SK-N-SH (cell line): Measurements from ENCODE around the gene BBC3. TPM values are rescaled to one million over a fixed set of nuclear protein-coding genes. Genes with fewer than 3 reads are reported as not detected.

ENCODE experiments used
- CTCF ChIA-PET: fragments of 300-600, 350-600 bp; formaldehyde crosslinking; extraction: SDS; loops from one replicate; lab custom pipeline; 2021; lab: Yijun Ruan, JAX
- POLR2A ChIA-PET: fragments of 350-600 bp; sonication (Branson Sonifier 250); formaldehyde crosslinking; extraction: SDS; loops from one replicate; lab custom pipeline; 2020; ENCODE audit warnings: antibody characterized with exemption, inconsistent platforms; lab: Yijun Ruan, JAX
- DNase-seq: peaks from one replicate; pipeline ENCODE4 v3.0.0; 2012
- H2AFZ ChIP-seq: fragments of 200-600 bp; sonication (generic); 2 replicates; pipeline ENCODE4 v1.8.1; 2016; ENCODE audit warnings: antibody characterized with exemption, mild to moderate bottlenecking, low read depth
- H3F3A ChIP-seq: fragments of 200-600 bp; sonication (generic); replicated peaks from 2 replicates; pipeline ENCODE3; 2016; ENCODE audit warnings: antibody characterized with exemption, mild to moderate bottlenecking; ENCODE audit not compliant: insufficient read depth
- H3K27ac ChIP-seq, 2 experiments: fragments of 200-500 bp in 1 of 2; fragments of 200-600 bp in 1 of 2; sonication (Bioruptor generic) in 1 of 2; sonication (generic), shearing (Covaris generic) in 1 of 2; 2 replicates each; pipeline versions ENCODE4 v1.5.1 to v1.6.1; 2014 to 2016; ENCODE audit warnings: low read depth in 2 of 2, inconsistent platforms in 1 of 2, low read length in 1 of 2, mild to moderate bottlenecking in 1 of 2, mixed read lengths in 1 of 2
- H3K27me3 ChIP-seq: fragments of 200-600 bp; sonication (generic), shearing (Covaris generic); 2 replicates; pipeline ENCODE4 v1.6.1; 2016; ENCODE audit warnings: mixed run types; ENCODE audit not compliant: insufficient read depth
- H3K36me3 ChIP-seq, 2 experiments: fragments of 200-500 bp in 1 of 2; fragments of 200-600 bp in 1 of 2; sonication (Bioruptor generic) in 1 of 2; sonication (generic) in 1 of 2; replicated peaks in 1 of 2; 2 replicates each; pipeline versions ENCODE3 to v1.5.1; 2014 to 2016; ENCODE audit warnings: low read length in 1 of 2, mild to moderate bottlenecking in 1 of 2; ENCODE audit not compliant: insufficient read depth in 2 of 2, control insufficient read depth in 1 of 2
- H3K4me1 ChIP-seq, 2 experiments: fragments of 200-500 bp in 1 of 2; fragments of 200-600 bp in 1 of 2; sonication (Bioruptor generic) in 1 of 2; sonication (generic), shearing (Covaris generic) in 1 of 2; 2 replicates each; pipeline versions ENCODE4 v1.5.1 to v1.6.1; 2014 to 2016; ENCODE audit warnings: low read depth in 1 of 2, low read length in 1 of 2, mixed run types in 1 of 2; ENCODE audit not compliant: insufficient read depth in 2 of 2, control insufficient read depth in 1 of 2
- H3K4me2 ChIP-seq: fragments of 200-600 bp; sonication (generic), shearing (Covaris generic); 2 replicates; pipeline ENCODE4 v1.6.1; 2017; ENCODE audit warnings: mixed run types
- H3K4me3 ChIP-seq, 2 experiments: fragments of 200-500 bp in 1 of 2; fragments of 200-600 bp in 1 of 2; sonication (Bioruptor generic) in 1 of 2; sonication (generic), shearing (Covaris generic) in 1 of 2; 2 replicates each; pipeline versions ENCODE4 v1.5.1 to v1.8.1; 2014 to 2016; ENCODE audit warnings: low read depth in 2 of 2, inconsistent platforms in 1 of 2, low read length in 1 of 2, mild to moderate bottlenecking in 1 of 2, mixed read lengths in 1 of 2, moderate library complexity in 1 of 2
- H3K79me2 ChIP-seq: fragments of 200-600 bp; sonication (generic); 2 replicates; pipeline ENCODE4 v1.8.1; 2017; ENCODE audit warnings: mild to moderate bottlenecking; ENCODE audit not compliant: insufficient read depth
- H3K9ac ChIP-seq: fragments of 200-600 bp; sonication (generic); 2 replicates; pipeline ENCODE4 v1.6.1; 2017; ENCODE audit warnings: mixed run types
- H3K9me2 ChIP-seq: fragments of 200-600 bp; sonication (generic); 2 replicates; pipeline ENCODE4 v1.6.1; 2017; ENCODE audit warnings: mixed run types
- H3K9me3 ChIP-seq: fragments of 200-600 bp; sonication (generic); 2 replicates; pipeline ENCODE4 v1.6.1; 2017; ENCODE audit warnings: mixed run types, mild to moderate bottlenecking, moderate library complexity
- H4K20me1 ChIP-seq: fragments of 200-600 bp; sonication (generic); 2 replicates; pipeline ENCODE4 v1.6.1; 2017; ENCODE audit warnings: mild to moderate bottlenecking, mixed run types; ENCODE audit not compliant: insufficient read depth
- EP300 ChIP-seq, 2 experiments: IDR thresholded peaks; 2 replicates each; pipeline versions ENCODE4 v1.4.0 to v1.6.1; 2012; ENCODE audit warnings: borderline replicate concordance in 1 of 2, low read depth in 1 of 2, low read length in 1 of 2
- FOSL2 ChIP-seq: IDR thresholded peaks from 2 replicates; pipeline ENCODE4 v1.4.0; 2012; ENCODE audit warnings: low read depth, mild to moderate bottlenecking, moderate library complexity, borderline replicate concordance
- MXI1 ChIP-seq: IDR thresholded peaks from 2 replicates; pipeline ENCODE4 v1.6.1; 2012; ENCODE audit warnings: mild to moderate bottlenecking, low read depth, low read length, improper control_type of control experiment
- NRF1 ChIP-seq: IDR thresholded peaks from 2 replicates; pipeline ENCODE4 v1.6.1; 2012; ENCODE audit warnings: low read depth, mild to moderate bottlenecking, low read length
- RAD21 ChIP-seq: IDR thresholded peaks from 2 replicates; pipeline ENCODE4 v1.6.1; 2012; ENCODE audit warnings: mild to moderate bottlenecking, low read length
- SIN3A ChIP-seq: IDR thresholded peaks from 2 replicates; pipeline ENCODE4 v1.6.1; 2012; ENCODE audit warnings: low read depth, mild to moderate bottlenecking, low read length, moderate library complexity, borderline replicate concordance
- SMC3 ChIP-seq: IDR thresholded peaks from 2 replicates; pipeline ENCODE4 v1.6.1; 2012; ENCODE audit warnings: low read depth, low read length, improper control_type of control experiment
- WGBS: methylation state at CpG from one replicate; pipeline ENCODE4 v1.1.6; 2017; ENCODE audit warnings: low lambda C conversion rate; 5-methylcytosine and 5-hydroxymethylcytosine counted together
- polyA plus RNA-seq, 3 experiments: library from polyadenylated mRNA; depleted of rRNA; stranded (reverse); fragments of >200 nt; gene quantifications; 2 replicates each; pipeline ENCODE4 v1.2.3, GENCODE V29; 2012
- TF ChIP-seq, protein P1 (sequence below): fragments of 150-350 bp; IDR thresholded peaks from 2 replicates; pipeline ENCODE4 v1.6.1; 2016; ENCODE audit warnings: mild to moderate bottlenecking, low read depth, low read length
- TF ChIP-seq, protein P2 (sequence below): fragments of 200-600 bp; sonication (generic); IDR thresholded peaks from 2 replicates; pipeline ENCODE4 v1.6.1; 2017; ENCODE audit warnings: antibody characterized with exemption, mild to moderate bottlenecking, moderate library complexity

BBC3 gene
- polyA plus RNA-seq, 1 of the 3 experiments (the other 2 are of a cell fraction): 14.5 TPM

DNA sequence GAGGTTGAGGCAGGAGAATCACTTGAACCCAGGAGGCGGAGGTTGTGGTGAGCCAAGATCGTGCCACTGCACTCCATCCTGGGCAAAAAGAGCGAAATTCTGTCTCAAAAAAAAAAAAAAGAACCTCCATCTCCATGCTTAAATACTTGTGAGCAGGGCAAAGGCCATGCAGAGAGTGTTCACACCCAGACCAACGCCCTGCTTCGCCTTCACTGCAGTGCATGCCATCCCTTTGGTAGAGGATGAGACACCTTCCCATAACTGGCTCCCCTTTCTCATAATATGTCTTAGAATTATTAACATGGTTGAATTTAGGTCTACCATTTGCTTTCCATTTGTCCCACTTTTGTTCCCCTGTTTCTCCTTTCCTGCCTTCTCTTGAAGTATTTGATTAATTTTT, 15.4 kb downstream of the BBC3 start:
- H3K79me2 ChIP-seq: no peaks in the 10 kb centered on the region
- no peak overlapping the region for H3K4me3 ChIP-seq
- no peaks in the 10 kb centered on the region for H3K9me3 ChIP-seq
- H3K36me3 ChIP-seq: peaks cover 2 to 3% of the 10 kb centered on the region in 2 experiments
- ChIA-PET CTCF (interaction anchor here (1.2 to 22.3 kb wide), 2 partner anchors 10 to 30 kb away, joined by 3 to 520 read pairs; no protein-coding TSS in a partner anchor), POLR2A (interaction anchor here (0.6 to 1.0 kb wide), 2 partner anchors 29 to 584 kb away, joined by 4 to 5 read pairs; no protein-coding TSS in a partner anchor)
- H3K4me1 ChIP-seq: peaks cover under 1 to 7% of the 10 kb centered on the region in 2 experiments; a peak in 1 of 4 replicates
- no peak overlapping the region for H2AFZ ChIP-seq
- no peak for DNase-seq
- no peaks in the 10 kb centered on the region for H3K9me2 ChIP-seq
- no peaks in the 10 kb centered on the region for H3K27me3 ChIP-seq
- H4K20me1 ChIP-seq: no peaks in the 10 kb centered on the region
- TF ChIP-seq, protein P1, sequence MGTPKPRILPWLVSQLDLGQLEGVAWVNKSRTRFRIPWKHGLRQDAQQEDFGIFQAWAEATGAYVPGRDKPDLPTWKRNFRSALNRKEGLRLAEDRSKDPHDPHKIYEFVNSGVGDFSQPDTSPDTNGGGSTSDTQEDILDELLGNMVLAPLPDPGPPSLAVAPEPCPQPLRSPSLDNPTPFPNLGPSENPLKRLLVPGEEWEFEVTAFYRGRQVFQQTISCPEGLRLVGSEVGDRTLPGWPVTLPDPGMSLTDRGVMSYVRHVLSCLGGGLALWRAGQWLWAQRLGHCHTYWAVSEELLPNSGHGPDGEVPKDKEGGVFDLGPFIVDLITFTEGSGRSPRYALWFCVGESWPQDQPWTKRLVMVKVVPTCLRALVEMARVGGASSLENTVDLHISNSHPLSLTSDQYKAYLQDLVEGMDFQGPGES: no peak
- H3K4me2 ChIP-seq: no peak overlapping the region
- no peak overlapping the region for H3K27ac ChIP-seq
- peaks cover 12% of the 10 kb centered on the region for H3F3A ChIP-seq
- H3K9ac ChIP-seq: no peak overlapping the region
- 93% methylated on average over 5 of the region's 5 CpGs for WGBS

DNA sequence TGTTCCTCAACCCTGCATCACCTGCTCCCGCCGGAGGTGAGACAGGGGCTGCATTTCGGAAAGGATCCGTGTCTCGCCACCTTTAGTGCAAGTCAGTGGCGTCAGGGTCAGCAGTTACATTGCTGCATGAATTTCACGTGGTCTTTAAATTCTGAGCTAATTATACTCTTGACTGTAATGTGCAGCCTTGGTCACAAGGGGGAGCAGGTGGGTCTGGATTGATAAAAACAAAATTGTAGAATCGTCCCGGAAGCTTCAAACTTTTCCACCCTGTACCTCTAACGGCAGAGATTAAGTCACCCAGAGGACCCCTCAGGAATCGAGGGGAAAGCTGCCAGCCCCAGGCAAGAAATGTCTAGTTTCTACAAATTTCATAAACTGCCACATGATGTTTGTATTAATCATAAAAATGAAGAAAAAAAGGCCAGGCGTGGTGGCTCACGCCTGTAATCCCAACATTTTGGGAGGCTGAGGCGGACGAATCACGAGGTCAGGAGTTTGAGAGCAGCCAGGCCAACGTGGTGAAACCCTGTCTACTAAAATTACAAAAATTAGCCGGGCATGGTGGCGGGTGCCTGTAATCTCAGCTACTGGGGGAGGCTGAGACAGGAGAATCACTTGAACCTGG, 20.2 kb downstream of the BBC3 start:
- Histone ChIP-seq H3K27ac (peak overlapping the region; percentile 29 to 76; a peak in 3 of 4 replicates), H3K9me2 (no peaks in the 10 kb centered on the region), H3F3A (peaks cover 29% of the 10 kb centered on the region), H3K9ac (peak overlapping the region; percentile 38; the same call in 1 of the 2 replicates), H2AFZ (no peak overlapping the region), H3K27me3 (no peaks in the 10 kb centered on the region), H3K4me2 (no peak overlapping the region; the same call in 1 of the 2 replicates), H3K79me2 (no peaks in the 10 kb centered on the region), H3K4me3 (no peak overlapping the region), H3K4me1 (peaks cover 3 to 8% of the 10 kb centered on the region in 2 experiments; a peak in 1 of 4 replicates), H3K36me3 (peaks cover 15 to 26% of the 10 kb centered on the region in 2 experiments), H4K20me1 (no peaks in the 10 kb centered on the region), H3K9me3 (no peaks in the 10 kb centered on the region)
- 32% methylated on average over 19 of the region's 19 CpGs for WGBS
- ChIA-PET CTCF (interaction anchor here (0.6 to 22.3 kb wide), 39 partner anchors 9 to 482 kb away, joined by 3 to 520 read pairs (median 7); partner anchors contain the start of genes CCDC9 and SAE1), POLR2A (interaction anchor here (0.5 to 3.5 kb wide), 6 partner anchors 11 to 97 kb away, joined by 3 to 36 read pairs (median 3); partner anchors contain the start of gene ZC3H4)
- DNase-seq: peak; percentile 74
- TF ChIP-seq FOSL2 (no peak), NRF1 (0 out of 2 replicates have a peak, but pooled peaks have one; percentile 3), EP300 (IDR thresholded peaks at IDR 0.05; ENCODE audit: borderline replicate concordance in 1 of 2, low read depth in 1 of 2, low read length in 1 of 2) (no peak), SIN3A (peak; percentile 19; the same call in 1 of the 2 replicates), MXI1 (peak; percentile 94), RAD21 (peak; percentile 83), SMC3 (peak; percentile 86)
- TF ChIP-seq, protein P2, sequence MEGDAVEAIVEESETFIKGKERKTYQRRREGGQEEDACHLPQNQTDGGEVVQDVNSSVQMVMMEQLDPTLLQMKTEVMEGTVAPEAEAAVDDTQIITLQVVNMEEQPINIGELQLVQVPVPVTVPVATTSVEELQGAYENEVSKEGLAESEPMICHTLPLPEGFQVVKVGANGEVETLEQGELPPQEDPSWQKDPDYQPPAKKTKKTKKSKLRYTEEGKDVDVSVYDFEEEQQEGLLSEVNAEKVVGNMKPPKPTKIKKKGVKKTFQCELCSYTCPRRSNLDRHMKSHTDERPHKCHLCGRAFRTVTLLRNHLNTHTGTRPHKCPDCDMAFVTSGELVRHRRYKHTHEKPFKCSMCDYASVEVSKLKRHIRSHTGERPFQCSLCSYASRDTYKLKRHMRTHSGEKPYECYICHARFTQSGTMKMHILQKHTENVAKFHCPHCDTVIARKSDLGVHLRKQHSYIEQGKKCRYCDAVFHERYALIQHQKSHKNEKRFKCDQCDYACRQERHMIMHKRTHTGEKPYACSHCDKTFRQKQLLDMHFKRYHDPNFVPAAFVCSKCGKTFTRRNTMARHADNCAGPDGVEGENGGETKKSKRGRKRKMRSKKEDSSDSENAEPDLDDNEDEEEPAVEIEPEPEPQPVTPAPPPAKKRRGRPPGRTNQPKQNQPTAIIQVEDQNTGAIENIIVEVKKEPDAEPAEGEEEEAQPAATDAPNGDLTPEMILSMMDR: peak; percentile 85
